Fibroblast of lung (primary cell): ENCODE data around the gene POLK. TPM values are rescaled to one million over a fixed set of nuclear protein-coding genes. Genes with fewer than 3 reads are reported as not detected.
A peak's percentile ranks its signal among the peaks of the same experiment; 100 is the strongest.
"Not testable (repeated sequence)": the region's sequence is repeated elsewhere in the genome, so short reads cannot be mapped to it uniquely, and the experiment has no call there.

Experiments used
- DNase-seq, 2 donors: peaks; one replicate each; pipeline versions ENCODE4 v3.0.0 to v3.0.0-alpha.2; 2010; ENCODE audit warnings: low read depth in 2 of 2
- H2AFZ ChIP-seq: 2 replicates; pipeline ENCODE4 v1.5.1; 2012; ENCODE audit warnings: low read length, control low read depth, inconsistent platforms
- H3K27ac ChIP-seq: 2 replicates; pipeline ENCODE4 v1.5.1; 2011; ENCODE audit warnings: low read length, control low read depth; ENCODE audit not compliant: insufficient read depth
- H3K27me3 ChIP-seq: 2 replicates; pipeline ENCODE4 v1.5.1; 2011; ENCODE audit warnings: mild to moderate bottlenecking, low read length; ENCODE audit not compliant: control insufficient read depth, insufficient read depth
- H3K36me3 ChIP-seq: 2 replicates; pipeline ENCODE4 v1.5.1; 2011; ENCODE audit warnings: low read length; ENCODE audit not compliant: control insufficient read depth, insufficient read depth
- H3K4me1 ChIP-seq: 2 replicates; pipeline ENCODE4 v1.5.1; 2011; ENCODE audit warnings: low read length; ENCODE audit not compliant: control insufficient read depth, insufficient read depth; ENCODE audit errors: extremely low read depth
- H3K4me2 ChIP-seq: 2 replicates; pipeline ENCODE4 v1.5.1; 2011; ENCODE audit warnings: low read length, control low read depth; ENCODE audit not compliant: insufficient read depth; ENCODE audit errors: extremely low read depth
- H3K4me3 ChIP-seq, 4 experiments: fragments of 200-600 bp in 1 of 4; sonication (generic) in 1 of 4; replicated peaks in 1 of 4; 2 replicates each; pipeline ENCODE4 v1.5.1; 2011 to 2016; ENCODE audit warnings: low read length in 4 of 4, low read depth in 3 of 4, mild to moderate bottlenecking in 3 of 4, control low read depth in 2 of 4, inconsistent platforms in 1 of 4, mixed read lengths in 1 of 4; ENCODE audit not compliant: insufficient read depth in 1 of 4; ENCODE audit errors: control extremely low read depth in 1 of 4
- H3K79me2 ChIP-seq: 2 replicates; pipeline ENCODE4 v1.5.1; 2012; ENCODE audit warnings: mild to moderate bottlenecking, low read length, inconsistent platforms; ENCODE audit not compliant: control insufficient read depth, insufficient read depth
- H3K9ac ChIP-seq: 2 replicates; pipeline ENCODE4 v1.5.1; 2011; ENCODE audit warnings: mild to moderate bottlenecking, low read length, control low read depth; ENCODE audit not compliant: insufficient read depth
- H3K9me3 ChIP-seq: 2 replicates; pipeline ENCODE4 v1.5.1; 2012; ENCODE audit warnings: low read depth, low read length; ENCODE audit not compliant: control insufficient read depth, insufficient read depth
- H4K20me1 ChIP-seq: 2 replicates; pipeline ENCODE4 v1.5.1; 2011; ENCODE audit warnings: low read length; ENCODE audit not compliant: control insufficient read depth, insufficient read depth; ENCODE audit errors: extremely low read depth
- EZH2 ChIP-seq: IDR thresholded peaks from 2 replicates; pipeline ENCODE4 v1.5.1; 2012; ENCODE audit warnings: low read length, control low read depth, mild to moderate bottlenecking; ENCODE audit errors: missing control alignments
- polyA plus RNA-seq, 2 donors: library from polyadenylated mRNA; depleted of rRNA in 1 of 2; stranded (reverse) in 1 of 2; unstranded in 1 of 2; fragments of >200 nt; gene quantifications; 2 replicates each; pipeline ENCODE4 v1.2.1, GENCODE V29; 2011 to 2012; ENCODE audit warnings: missing spikeins in 1 of 2
- total RNA-seq: library from RNA; depleted of rRNA; stranded (reverse); fragments of >200 nt; gene quantifications from 2 replicates; pipeline ENCODE4 v1.2.1, GENCODE V29; 2014
- TF ChIP-seq, protein P1 (sequence below), 2 donors: IDR thresholded peaks in 1 of 2; conservative IDR thresholded peaks in 1 of 2; 1 replicate in 1 of 2; 2 replicates in 1 of 2; pipeline ENCODE4 v1.5.1; 2011 to 2012; ENCODE audit warnings: low read length in 2 of 2, control low read depth in 1 of 2, inconsistent platforms in 1 of 2, low read depth in 1 of 2, mild to moderate bottlenecking in 1 of 2

Gene POLK
- total and polyA plus RNA-seq, 2 donors (not counting 1 experiment from before 2014, with no cell fraction given), result 32.0 to 44.9 TPM

DNA sequence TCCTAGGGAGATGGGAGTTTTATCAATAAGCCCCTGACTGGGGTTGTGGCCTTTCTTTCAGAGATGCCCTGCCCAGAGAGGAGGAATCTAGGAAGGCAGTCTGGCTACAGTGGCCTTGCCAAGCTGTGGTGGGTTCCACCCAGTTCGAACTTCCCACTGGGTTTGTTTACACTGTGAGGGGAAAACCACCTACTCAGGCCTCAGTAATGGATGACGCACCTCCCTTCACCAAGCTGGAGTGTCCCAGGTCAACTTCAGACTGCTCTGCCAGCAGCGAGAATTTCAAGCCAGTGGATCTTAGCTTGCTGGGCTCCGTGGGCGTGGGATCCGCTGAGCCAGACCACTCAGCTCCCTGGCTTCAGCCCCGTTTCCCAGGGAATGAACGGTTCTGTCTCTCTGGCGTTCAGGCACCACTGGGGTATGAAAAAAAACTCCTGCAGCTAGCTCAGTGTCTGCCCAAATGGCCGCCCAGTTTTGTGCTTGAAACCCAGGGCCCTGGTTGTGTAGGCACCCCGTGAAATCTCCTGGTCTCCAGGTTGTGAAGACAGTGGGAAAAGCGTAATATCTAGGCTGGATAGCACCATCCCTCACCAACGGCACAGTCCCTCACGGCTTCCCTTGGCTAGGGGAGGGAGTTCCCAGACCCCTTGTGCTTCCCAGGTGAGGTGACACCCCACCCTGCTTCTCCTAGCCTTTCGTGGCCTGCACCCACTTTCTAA lies 54.5 kb downstream of the POLK start:
- H4K20me1 ChIP-seq, H3K27me3 ChIP-seq, H3K36me3 ChIP-seq, H2AFZ ChIP-seq, H3K9me3 ChIP-seq, H3K79me2 ChIP-seq, H3K9ac ChIP-seq, H3K4me3 ChIP-seq: not testable (repeated sequence)
- Histone ChIP-seq H3K27ac (peak overlapping the region; percentile 47), H3K4me2 (peak overlapping the region; percentile 62), H3K4me1 (peaks cover 12% of the 10 kb centered on the region)
- peak; percentile 46 to 97 for DNase-seq

DNA sequence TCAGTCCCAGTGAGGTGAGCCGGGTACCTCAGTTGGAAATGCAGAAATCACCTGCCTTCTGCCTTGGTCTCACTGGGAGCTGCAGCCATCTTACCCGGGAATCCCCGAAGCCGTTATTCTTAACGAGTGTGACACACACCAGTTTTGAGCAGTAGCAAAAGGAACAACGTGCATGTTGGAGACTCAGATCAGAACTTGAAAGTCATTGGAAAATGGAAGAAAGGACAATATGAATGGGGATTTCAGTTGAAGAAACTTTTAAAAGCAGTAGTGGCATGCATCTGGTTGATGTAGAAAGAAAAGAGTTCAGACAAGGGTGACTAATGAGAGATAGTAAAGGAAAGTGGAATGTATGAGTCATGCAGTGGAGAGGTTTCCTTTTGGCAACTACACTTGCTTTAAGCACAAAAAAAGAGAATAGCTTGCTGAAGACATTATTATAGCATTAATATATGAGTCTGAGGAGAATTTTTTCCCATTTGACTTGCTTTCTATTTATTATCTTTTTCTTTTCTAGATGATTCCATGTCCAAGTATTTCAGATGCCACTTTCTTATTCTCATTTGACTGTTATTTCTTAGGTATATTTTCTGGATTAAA lies 55.1 kb downstream of the POLK start:
- Histone ChIP-seq H3K4me3 (no peak overlapping the region), H3K27ac (peak overlapping the region; percentile 47), H3K9me3 (no peaks in the 10 kb centered on the region), H3K4me2 (peak overlapping the region; percentile 62), H3K9ac (no peak overlapping the region), H3K36me3 (peaks cover 2% of the 10 kb centered on the region), H4K20me1 (no peaks in the 10 kb centered on the region), H2AFZ (no peak overlapping the region), H3K27me3 (no peaks in the 10 kb centered on the region), H3K4me1 (peaks cover 12% of the 10 kb centered on the region), H3K79me2 (peaks cover 8% of the 10 kb centered on the region)
- TF ChIP-seq, protein P1, sequence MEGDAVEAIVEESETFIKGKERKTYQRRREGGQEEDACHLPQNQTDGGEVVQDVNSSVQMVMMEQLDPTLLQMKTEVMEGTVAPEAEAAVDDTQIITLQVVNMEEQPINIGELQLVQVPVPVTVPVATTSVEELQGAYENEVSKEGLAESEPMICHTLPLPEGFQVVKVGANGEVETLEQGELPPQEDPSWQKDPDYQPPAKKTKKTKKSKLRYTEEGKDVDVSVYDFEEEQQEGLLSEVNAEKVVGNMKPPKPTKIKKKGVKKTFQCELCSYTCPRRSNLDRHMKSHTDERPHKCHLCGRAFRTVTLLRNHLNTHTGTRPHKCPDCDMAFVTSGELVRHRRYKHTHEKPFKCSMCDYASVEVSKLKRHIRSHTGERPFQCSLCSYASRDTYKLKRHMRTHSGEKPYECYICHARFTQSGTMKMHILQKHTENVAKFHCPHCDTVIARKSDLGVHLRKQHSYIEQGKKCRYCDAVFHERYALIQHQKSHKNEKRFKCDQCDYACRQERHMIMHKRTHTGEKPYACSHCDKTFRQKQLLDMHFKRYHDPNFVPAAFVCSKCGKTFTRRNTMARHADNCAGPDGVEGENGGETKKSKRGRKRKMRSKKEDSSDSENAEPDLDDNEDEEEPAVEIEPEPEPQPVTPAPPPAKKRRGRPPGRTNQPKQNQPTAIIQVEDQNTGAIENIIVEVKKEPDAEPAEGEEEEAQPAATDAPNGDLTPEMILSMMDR (conservative IDR thresholded peaks at IDR 0.05 in 1 of 2, IDR thresholded peaks at IDR 0.05 in 1 of 2; ENCODE audit: low read depth in 1 of 2, low read length in 2 of 2), result no peak
- TF ChIP-seq EZH2, result no peak
- peak; percentile 92 to 96 for DNase-seq

DNA sequence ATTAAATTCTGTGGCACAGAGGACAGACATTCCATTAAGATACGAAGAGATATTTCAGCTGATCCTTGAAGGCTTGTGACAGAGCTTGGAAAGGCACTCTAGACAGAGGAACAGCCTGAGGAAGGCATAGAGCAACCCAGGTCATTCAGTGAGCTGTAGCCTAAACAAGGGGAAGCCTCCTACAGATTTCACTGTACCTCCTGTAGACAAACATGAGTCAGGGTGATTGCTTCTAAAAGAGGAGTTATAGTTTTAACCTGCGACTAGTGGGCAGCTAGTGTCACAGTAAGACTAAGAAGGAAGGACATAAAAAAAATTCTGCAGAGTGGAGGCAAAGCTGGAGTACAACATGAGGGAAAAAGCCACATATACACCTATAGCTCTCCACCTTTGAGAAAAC lies 56.0 kb downstream of the POLK start:
- Histone ChIP-seq H3K4me2 (peak overlapping the region; percentile 2), H4K20me1 (no peaks in the 10 kb centered on the region), H3K4me1 (peaks cover 12% of the 10 kb centered on the region), H3K9me3 (no peaks in the 10 kb centered on the region), H3K79me2 (peaks cover 8% of the 10 kb centered on the region), H3K4me3 (no peak overlapping the region), H3K27me3 (no peaks in the 10 kb centered on the region), H3K9ac (no peak overlapping the region), H3K27ac (peak overlapping the region; percentile 9), H3K36me3 (peaks cover 2% of the 10 kb centered on the region), H2AFZ (no peak overlapping the region)
- TF ChIP-seq, protein P1 (conservative IDR thresholded peaks at IDR 0.05 in 1 of 2, IDR thresholded peaks at IDR 0.05 in 1 of 2; ENCODE audit: low read depth in 1 of 2, low read length in 2 of 2), result no peak
- no peak for TF ChIP-seq EZH2
- peak; percentile 20 to 67 for DNase-seq
